ENCODE data around the gene SLC1A5. TPM values are rescaled to one million over a fixed set of nuclear protein-coding genes. Genes with fewer than 3 reads are reported as not detected.

SLC1A5 gene
- total and polyA plus RNA-seq, 2 experiments from 2014 or later: 367 to 456 TPM

GRCh38 chr19:46728693-46729339, 59.6 kb downstream of the SLC1A5 start:
- Histone ChIP-seq H3K4me3 (no peak overlapping the region), H3K4me1 (ENCODE audit: insufficient read depth) (peaks cover 10% of the 10 kb centered on the region), H3F3A (ENCODE audit: insufficient read depth) (peaks cover 10% of the 10 kb centered on the region; the same call in 1 of the 2 replicates), H4K20me1 (ENCODE audit: insufficient read depth) (no peaks in the 10 kb centered on the region; the same call in 1 of the 2 replicates), H3K36me3 (ENCODE audit: low read depth) (peaks cover 5% of the 10 kb centered on the region; the same call in 1 of the 2 replicates), H3K9ac (no peak overlapping the region), H3K4me2 (ENCODE audit: unreplicated experiment) (no peak overlapping the region), H3K27ac (no peak overlapping the region), H3K9me3 (ENCODE audit: low read depth) (no peaks in the 10 kb centered on the region), H3K9me2 (ENCODE audit: insufficient read depth) (no peaks in the 10 kb centered on the region), H2AFZ (no peak overlapping the region), H3K79me2 (ENCODE audit: insufficient read depth) (peaks cover 28% of the 10 kb centered on the region), H3K27me3 (replicated peaks; ENCODE audit: insufficient read depth) (no peaks in the 10 kb centered on the region)
- WGBS, 2 experiments (ENCODE audit: low coverage in 1 of 2, low lambda C conversion rate in 2 of 2, missing lambda C conversion rate in 2 of 2): 49 to 55% methylated on average over 20 of the region's 20 CpGs
- no peak for TF ChIP-seq EZH2phosphoT487 (IDR thresholded peaks at IDR 0.05; ENCODE audit: insufficient read depth, low read depth)
- no peak for TF ChIP-seq EZH2 (IDR thresholded peaks at IDR 0.05; ENCODE audit: insufficient read depth, poor library complexity, severe bottlenecking)
- in situ Hi-C loops (cut with MboI): no loop called here
- peak; percentile 71 for DNase-seq

DNA sequence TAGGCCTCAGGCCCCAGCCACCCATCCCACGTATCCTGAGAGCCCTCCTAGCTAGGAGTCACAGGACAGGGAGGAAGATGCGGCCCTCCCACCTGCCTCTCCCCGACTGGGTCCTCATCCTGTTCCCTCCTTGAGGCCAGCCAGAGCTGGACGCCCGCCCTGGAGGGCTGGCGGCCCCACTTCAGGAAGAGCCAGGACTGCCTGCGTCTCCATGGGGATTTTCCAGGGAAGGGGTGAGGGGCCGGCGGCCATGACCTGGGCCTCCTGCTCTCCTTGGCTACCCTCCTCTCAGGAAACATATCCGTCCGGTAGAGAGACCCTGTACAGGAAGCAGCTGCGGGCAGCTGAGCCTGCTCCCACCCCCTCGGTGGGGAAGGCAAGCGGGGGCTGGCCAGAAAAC, 60.2 kb downstream of the SLC1A5 start:
- no peak for TF ChIP-seq EZH2 (IDR thresholded peaks at IDR 0.05; ENCODE audit: insufficient read depth, poor library complexity, severe bottlenecking)
- no peak for TF ChIP-seq EZH2phosphoT487 (IDR thresholded peaks at IDR 0.05; ENCODE audit: insufficient read depth, low read depth)
- DNase-seq: no peak
- Histone ChIP-seq H3K4me2 (ENCODE audit: unreplicated experiment) (no peak overlapping the region), H3K4me1 (ENCODE audit: insufficient read depth) (peaks cover 10% of the 10 kb centered on the region), H3K9me2 (ENCODE audit: insufficient read depth) (no peaks in the 10 kb centered on the region), H3K9me3 (ENCODE audit: low read depth) (no peaks in the 10 kb centered on the region), H4K20me1 (ENCODE audit: insufficient read depth) (no peaks in the 10 kb centered on the region; the same call in 1 of the 2 replicates), H3K27me3 (replicated peaks; ENCODE audit: insufficient read depth) (no peaks in the 10 kb centered on the region), H2AFZ (no peak overlapping the region), H3K4me3 (no peak overlapping the region), H3F3A (ENCODE audit: insufficient read depth) (peaks cover 10% of the 10 kb centered on the region; the same call in 1 of the 2 replicates), H3K36me3 (ENCODE audit: low read depth) (peaks cover 5% of the 10 kb centered on the region; the same call in 1 of the 2 replicates), H3K27ac (no peak overlapping the region), H3K9ac (no peak overlapping the region), H3K79me2 (ENCODE audit: insufficient read depth) (peaks cover 22% of the 10 kb centered on the region)
- WGBS, 2 experiments (ENCODE audit: low coverage in 1 of 2, low lambda C conversion rate in 2 of 2, missing lambda C conversion rate in 2 of 2): 81 to 82% methylated on average over 8 to 14 of the region's 14 CpGs
- in situ Hi-C loops (cut with MboI): no loop called here

DNA sequence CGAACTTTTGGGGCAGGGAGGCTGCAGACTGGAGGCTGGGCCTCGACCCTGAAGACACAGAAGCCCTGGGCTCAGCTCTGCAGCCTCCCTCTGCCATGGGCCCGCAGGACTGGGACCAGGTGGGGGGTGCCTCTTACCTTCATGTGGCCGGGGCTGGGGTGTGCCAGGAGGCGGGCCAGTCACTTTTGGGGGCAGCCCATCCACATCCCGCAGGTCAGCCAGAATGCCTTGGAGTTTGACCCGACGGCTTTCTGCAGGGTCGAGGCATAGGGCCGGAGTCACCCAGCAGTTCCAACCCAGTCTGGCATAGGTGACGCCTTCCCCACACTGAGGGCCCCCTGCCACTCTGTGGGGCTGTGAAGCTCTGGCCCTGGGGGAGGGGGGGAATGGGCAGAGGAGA, 60.6 kb downstream of the SLC1A5 start:
- H3K36me3 ChIP-seq (ENCODE audit: low read depth): peaks cover 5% of the 10 kb centered on the region; the same call in 1 of the 2 replicates
- no peak overlapping the region for H3K27ac ChIP-seq
- in situ Hi-C loops (cut with MboI): no loop called here
- no peaks in the 10 kb centered on the region for H4K20me1 ChIP-seq (ENCODE audit: insufficient read depth)
- H3K9ac ChIP-seq: no peak overlapping the region
- no peak for TF ChIP-seq EZH2 (IDR thresholded peaks at IDR 0.05; ENCODE audit: insufficient read depth, poor library complexity, severe bottlenecking)
- TF ChIP-seq EZH2phosphoT487 (IDR thresholded peaks at IDR 0.05; ENCODE audit: insufficient read depth, low read depth): no peak
- no peak overlapping the region for H3K4me2 ChIP-seq (ENCODE audit: unreplicated experiment)
- peaks cover 17% of the 10 kb centered on the region for H3K79me2 ChIP-seq (ENCODE audit: insufficient read depth)
- H3F3A ChIP-seq (ENCODE audit: insufficient read depth): peaks cover 10% of the 10 kb centered on the region; the same call in 1 of the 2 replicates
- H3K9me3 ChIP-seq (ENCODE audit: low read depth): no peaks in the 10 kb centered on the region
- no peaks in the 10 kb centered on the region for H3K27me3 ChIP-seq (replicated peaks; ENCODE audit: insufficient read depth)
- peaks cover 10% of the 10 kb centered on the region for H3K4me1 ChIP-seq (ENCODE audit: insufficient read depth)
- no peak overlapping the region for H3K4me3 ChIP-seq
- WGBS, 2 experiments (ENCODE audit: low coverage in 1 of 2, low lambda C conversion rate in 2 of 2, missing lambda C conversion rate in 2 of 2): 87 to 96% methylated on average over 11 of the region's 11 CpGs
- H2AFZ ChIP-seq: no peak overlapping the region
- DNase-seq: no peak
- no peaks in the 10 kb centered on the region for H3K9me2 ChIP-seq (ENCODE audit: insufficient read depth)

GRCh38 chr19:46726971-46727501, 61.4 kb downstream of the SLC1A5 start:
- DNase-seq: no peak
- Histone ChIP-seq H3K4me1 (ENCODE audit: insufficient read depth) (peaks cover 10% of the 10 kb centered on the region), H3K4me3 (no peak overlapping the region), H3F3A (ENCODE audit: insufficient read depth) (peaks cover 8% of the 10 kb centered on the region; the same call in 1 of the 2 replicates), H2AFZ (no peak overlapping the region), H3K27ac (no peak overlapping the region), H4K20me1 (ENCODE audit: insufficient read depth) (no peaks in the 10 kb centered on the region), H3K79me2 (ENCODE audit: insufficient read depth) (peaks cover 11% of the 10 kb centered on the region), H3K9ac (no peak overlapping the region), H3K36me3 (ENCODE audit: low read depth) (peaks cover 5% of the 10 kb centered on the region; the same call in 1 of the 2 replicates), H3K9me3 (ENCODE audit: low read depth) (no peaks in the 10 kb centered on the region), H3K9me2 (ENCODE audit: insufficient read depth) (no peaks in the 10 kb centered on the region), H3K4me2 (ENCODE audit: unreplicated experiment) (no peak overlapping the region), H3K27me3 (replicated peaks; ENCODE audit: insufficient read depth) (no peaks in the 10 kb centered on the region)
- in situ Hi-C loops (cut with MboI): no loop called here
- WGBS, 2 experiments (ENCODE audit: low coverage in 1 of 2, low lambda C conversion rate in 2 of 2, missing lambda C conversion rate in 2 of 2): 83 to 88% methylated on average over 14 of the region's 14 CpGs
- TF ChIP-seq EZH2 (IDR thresholded peaks at IDR 0.05; ENCODE audit: insufficient read depth, poor library complexity, severe bottlenecking) (no peak), EZH2phosphoT487 (IDR thresholded peaks at IDR 0.05; ENCODE audit: insufficient read depth, low read depth) (no peak)

Data from GM23248 (cell line).